ENCODE measurements around the gene SFN.
"Not testable (repeated sequence)": the region's sequence is repeated elsewhere in the genome, so short reads cannot be mapped to it uniquely, and the experiment has no call there.

SFN gene

GRCh38 chr1:26839339-26839722, 23.6 kb upstream of the SFN start:
- DNase-seq (ENCODE audit: low read depth): no peak

GRCh38 chr1:26839779-26840178, 23.2 kb upstream of the SFN start:
- DNase-seq (ENCODE audit: low read depth): no peak

- DNase-seq (ENCODE audit: low read depth): no peak
These were observed 18.3 kb upstream of the SFN start for GRCh38 chr1:26844424-26845196.

DNA sequence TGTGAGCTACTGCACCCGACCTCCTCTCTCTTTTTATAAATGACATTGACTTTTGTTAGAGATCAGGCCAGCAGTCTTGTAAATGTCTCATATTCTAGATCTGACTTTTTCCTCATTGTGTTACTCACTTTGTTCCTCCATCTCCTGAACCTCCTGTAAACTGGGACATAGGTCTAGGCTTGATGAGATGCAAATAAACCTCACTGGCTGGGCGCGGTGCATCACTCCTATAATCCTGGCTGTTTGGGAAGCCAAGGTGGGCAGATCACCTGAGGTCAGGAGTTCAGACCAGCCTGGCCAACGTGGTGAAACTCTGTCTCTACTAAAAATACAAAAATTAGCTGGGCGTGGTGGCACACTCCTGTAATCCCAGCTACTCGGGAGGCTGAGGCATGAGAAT, 15.1 kb upstream of the SFN start:
- DNase-seq (ENCODE audit: low read depth): not testable (repeated sequence)

- no peak for DNase-seq (ENCODE audit: low read depth)
These were observed 14.4 kb upstream of the SFN start for GRCh38 chr1:26848499-26848898.

GRCh38 chr1:26848941-26849774, 13.8 kb upstream of the SFN start:
- no peak for DNase-seq (ENCODE audit: low read depth)

GRCh38 chr1:26851106-26851684, 11.8 kb upstream of the SFN start:
- no peak for DNase-seq (ENCODE audit: low read depth)

GRCh38 chr1:26852701-26853100, 10.2 kb upstream of the SFN start:
- DNase-seq (ENCODE audit: low read depth): no peak

DNA sequence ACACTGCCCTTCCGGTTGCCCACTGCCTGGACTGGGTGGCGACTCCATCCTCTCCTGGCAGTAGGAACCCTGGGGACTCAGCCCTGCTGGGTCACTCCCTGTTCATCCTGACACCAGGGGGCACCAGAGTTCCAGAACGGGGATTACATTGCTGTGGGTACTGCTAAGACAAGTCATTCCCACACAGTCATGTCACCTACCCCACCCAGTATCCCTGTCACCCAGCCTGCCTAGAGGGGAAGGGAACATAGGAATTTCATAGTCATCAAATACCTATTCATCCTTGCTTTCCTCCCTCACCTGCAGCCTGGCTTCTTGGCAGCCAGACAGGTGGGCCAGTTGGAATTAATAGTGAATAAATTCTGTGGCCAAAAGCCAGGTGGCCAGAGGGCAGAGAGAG, 9.8 kb upstream of the SFN start:
- DNase-seq (ENCODE audit: low read depth): peak; percentile 66

DNA sequence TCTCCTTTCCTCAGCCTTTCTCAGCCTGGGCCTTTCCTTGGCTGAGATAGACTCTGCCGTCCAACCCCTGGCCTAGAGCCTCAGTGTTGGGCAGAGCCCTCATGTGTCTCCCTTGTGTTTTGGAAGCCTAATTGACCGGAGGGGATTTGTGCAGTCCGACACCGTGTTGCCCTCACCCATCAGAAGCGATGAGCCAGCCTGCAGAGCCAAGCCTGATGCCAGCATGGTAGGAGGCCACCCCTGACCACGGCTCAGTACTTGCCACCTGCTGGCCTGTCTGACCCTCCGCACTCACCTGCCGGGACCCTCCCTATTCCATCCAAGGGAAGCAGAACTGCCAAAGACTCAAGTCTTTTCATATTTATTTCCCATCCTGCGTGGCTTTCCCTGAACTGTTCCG, 9.3 kb upstream of the SFN start:
- no peak for DNase-seq (ENCODE audit: low read depth)

DNA sequence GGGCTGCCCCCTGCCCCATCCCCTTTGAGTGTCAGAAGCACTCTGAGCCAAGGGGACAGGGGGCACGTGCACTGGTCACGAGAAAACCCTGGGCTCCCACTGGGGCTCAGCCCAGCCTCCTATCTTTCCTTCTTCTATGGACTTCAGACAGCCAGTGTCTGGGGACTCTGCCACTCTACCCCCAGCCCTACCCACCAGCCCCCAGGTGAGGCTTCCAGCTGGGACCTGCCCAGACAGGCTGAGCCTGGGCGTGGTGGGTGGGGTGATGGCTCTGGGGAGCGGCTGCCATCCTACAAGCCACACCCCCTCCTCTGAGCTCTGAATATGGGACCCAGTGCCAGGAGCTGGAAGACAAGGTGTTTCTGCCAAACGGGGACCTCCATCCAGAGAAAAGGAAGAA, 8.0 kb upstream of the SFN start:
- DNase-seq (ENCODE audit: low read depth): no peak

- DNase-seq (ENCODE audit: low read depth): no peak
These were observed 7.3 kb upstream of the SFN start for GRCh38 chr1:26855636-26856035.

- DNase-seq (ENCODE audit: low read depth): no peak
These were observed 6.8 kb upstream of the SFN start for GRCh38 chr1:26856181-26856580.

- DNase-seq (ENCODE audit: low read depth): no peak
These were observed 6.1 kb upstream of the SFN start for GRCh38 chr1:26856604-26857469.

DNA sequence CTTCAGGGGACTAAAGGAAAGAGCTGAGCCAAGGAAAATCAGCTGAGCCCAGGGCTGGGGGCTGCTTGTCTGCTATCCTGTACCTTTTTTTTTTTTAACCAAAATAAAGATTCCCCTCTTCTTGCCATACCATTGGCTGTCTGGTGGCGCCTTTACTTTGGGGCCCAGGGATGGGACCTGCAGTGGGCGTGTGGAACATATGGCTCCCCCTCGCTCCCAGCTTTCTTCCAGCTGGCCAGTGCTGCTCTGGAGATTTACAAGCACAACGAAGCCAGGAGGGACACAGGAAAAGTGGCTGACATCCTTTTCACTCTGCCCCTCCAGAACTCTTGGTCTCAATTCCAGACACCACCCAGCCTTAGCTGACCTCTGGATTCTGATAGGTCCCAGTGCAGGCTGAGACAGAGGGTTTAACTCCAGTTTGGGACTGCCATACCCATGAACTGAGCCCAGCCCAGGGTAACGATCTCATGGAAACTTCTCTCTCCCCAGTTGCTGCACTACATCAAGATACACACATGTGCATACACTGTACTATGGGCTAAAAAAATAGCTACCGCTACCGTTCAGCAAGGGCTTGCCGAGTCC, 5.4 kb upstream of the SFN start:
- no peak for DNase-seq (ENCODE audit: low read depth)

GRCh38 chr1:26858160-26858559, 4.8 kb upstream of the SFN start:
- DNase-seq (ENCODE audit: low read depth): no peak

GRCh38 chr1:26858891-26859640, 3.9 kb upstream of the SFN start:
- no peak for DNase-seq (ENCODE audit: low read depth)

DNA sequence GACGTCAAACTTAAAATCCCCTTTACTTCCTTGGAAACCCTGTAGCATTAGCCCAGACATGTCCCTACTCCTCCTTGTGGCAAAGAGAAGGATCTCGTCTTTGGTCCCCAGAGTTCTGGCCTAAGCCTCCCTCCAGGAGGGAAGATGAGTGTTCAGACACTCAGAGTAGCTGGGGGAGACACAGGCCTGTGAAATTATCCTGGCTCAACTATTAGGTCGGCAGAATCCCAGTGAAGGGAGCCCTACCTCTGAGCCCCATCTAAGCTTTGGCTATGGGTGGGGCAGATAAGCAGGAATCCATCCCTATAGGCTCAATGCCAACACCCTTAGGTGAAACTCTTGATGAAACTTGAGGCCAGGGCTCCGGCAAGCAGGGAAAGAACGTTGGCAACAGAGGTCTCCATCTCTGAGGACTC, 1.7 kb upstream of the SFN start:
- no peak for DNase-seq (ENCODE audit: low read depth)

DNA sequence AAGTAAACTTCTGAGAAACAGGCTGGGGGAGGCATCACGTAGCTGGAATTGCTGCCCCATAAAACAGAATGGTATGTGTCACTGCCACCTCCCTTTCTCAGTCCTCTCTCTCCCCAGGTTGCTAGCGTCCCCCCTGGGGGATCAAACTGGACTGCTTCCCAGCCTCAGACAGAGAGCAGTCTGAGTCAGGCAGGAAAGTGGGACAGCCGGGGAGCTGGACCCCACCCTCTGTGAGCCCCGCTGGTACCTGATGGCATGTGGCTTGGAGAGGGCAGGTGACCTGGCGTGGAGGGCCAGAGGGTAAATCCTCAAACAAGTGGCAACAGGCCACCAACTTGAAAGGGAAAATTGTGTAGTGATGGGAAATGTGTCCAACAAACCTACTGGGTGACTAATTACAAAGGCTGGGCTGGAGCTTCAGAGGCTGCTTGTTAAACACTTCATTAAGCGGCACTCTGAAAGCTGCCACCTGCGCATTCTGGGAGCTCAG, 1.0 kb upstream of the SFN start:
- DNase-seq (ENCODE audit: low read depth): no peak

DNA sequence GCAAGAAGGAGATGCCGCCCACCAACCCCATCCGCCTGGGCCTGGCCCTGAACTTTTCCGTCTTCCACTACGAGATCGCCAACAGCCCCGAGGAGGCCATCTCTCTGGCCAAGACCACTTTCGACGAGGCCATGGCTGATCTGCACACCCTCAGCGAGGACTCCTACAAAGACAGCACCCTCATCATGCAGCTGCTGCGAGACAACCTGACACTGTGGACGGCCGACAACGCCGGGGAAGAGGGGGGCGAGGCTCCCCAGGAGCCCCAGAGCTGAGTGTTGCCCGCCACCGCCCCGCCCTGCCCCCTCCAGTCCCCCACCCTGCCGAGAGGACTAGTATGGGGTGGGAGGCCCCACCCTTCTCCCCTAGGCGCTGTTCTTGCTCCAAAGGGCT, 732 bp downstream of the SFN start:
- DNase-seq (ENCODE audit: low read depth): no peak

Data from CMK (cell line).